Stimulated activated naive CD4-positive, alpha-beta T cell treated with Interleukin-2 at 50 U/mL for 16 hours (primary cell): ENCODE results near the gene INSYN2A.

Source experiments
- DNase-seq: peaks from one replicate; lab custom pipeline; 2025; lab: John Stamatoyannopoulos, UW

INSYN2A gene

GRCh38 chr10:127154831-127155620 is 41.4 kb downstream of the INSYN2A start:
- no peak for DNase-seq

- DNase-seq, result no peak
Measured at GRCh38 chr10:127153181-127153580, 43.2 kb downstream of the INSYN2A start.

GRCh38 chr10:127151981-127152699 is 44.3 kb downstream of the INSYN2A start:
- DNase-seq, result no peak

- DNase-seq, result no peak
Measured at GRCh38 chr10:127151541-127151940, 44.9 kb downstream of the INSYN2A start.

GRCh38 chr10:127150136-127150535 is 46.3 kb downstream of the INSYN2A start:
- DNase-seq, result no peak

- no peak for DNase-seq
Measured at GRCh38 chr10:127149501-127150081, 46.8 kb downstream of the INSYN2A start.

- no peak for DNase-seq
Measured at GRCh38 chr10:127148933-127149220, 47.5 kb downstream of the INSYN2A start.

GRCh38 chr10:127148066-127148932 is 48.1 kb downstream of the INSYN2A start:
- DNase-seq, result no peak

- no peak for DNase-seq
Measured at GRCh38 chr10:127146661-127147060, 49.7 kb downstream of the INSYN2A start.
